Body of pancreas (tissue), 4 donors: ENCODE results near the gene ZDHHC24. TPM values are rescaled to one million over a fixed set of nuclear protein-coding genes. Genes with fewer than 3 reads are reported as not detected.

ENCODE experiments used
- ATAC-seq: fragments of 150-250 bp; one replicate; pipeline ENCODE4 v1.9.1; 2016
- DNase-seq, 4 donors: peaks; one replicate each; pipeline ENCODE4 v3.0.0-alpha.2; 2019
- H3K27ac ChIP-seq, 4 donors: fragments of 200-600 bp; sonication (generic); 1 replicate in 3 of 4; 2 replicates in 1 of 4; pipeline versions ENCODE4 v1.5.1 to v1.6.1; 2016 to 2019; ENCODE audit warnings: mild to moderate bottlenecking in 1 of 4, mixed read lengths in 1 of 4, moderate library complexity in 1 of 4
- H3K27me3 ChIP-seq, 2 donors: fragments of 200-600 bp; sonication (generic); one replicate each; pipeline ENCODE4 v1.6.0; 2016; ENCODE audit warnings: mild to moderate bottlenecking in 1 of 2
- H3K36me3 ChIP-seq, 2 donors: fragments of 200-600 bp; sonication (generic); replicated peaks in 1 of 2; 2 replicates each; pipeline ENCODE4 v1.5.1; 2016; ENCODE audit warnings: low read depth in 2 of 2; ENCODE audit not compliant: insufficient read depth in 1 of 2
- H3K4me1 ChIP-seq: fragments of 200-600 bp; sonication (generic); one replicate; pipeline ENCODE4 v1.6.0; 2016
- H3K4me3 ChIP-seq, 2 donors: fragments of 200-600 bp; sonication (generic); 1 replicate in 1 of 2; 2 replicates in 1 of 2; pipeline ENCODE4 v1.5.1; 2016 to 2019
- H3K9me3 ChIP-seq, 3 donors: fragments of 200-600 bp; sonication (generic); 1 replicate in 2 of 3; 2 replicates in 1 of 3; pipeline ENCODE4 v1.5.1; 2016
- POLR2A ChIP-seq, 3 donors: fragments of 450-650 bp; IDR thresholded peaks; one replicate each; pipeline ENCODE4 v1.6.1; 2016; ENCODE audit warnings: antibody characterized with exemption in 3 of 3, mild to moderate bottlenecking in 2 of 3
- WGBS, 2 donors: methylation state at CpG; one replicate each; pipeline ENCODE4 v1.1.5; 2017; 5-methylcytosine and 5-hydroxymethylcytosine counted together
- intact Hi-C: fragments of 100-400 bp; cut with DNase I; formaldehyde crosslinking; loops from one replicate; pipeline ENCODE4 v1.15.1; 2023
- total RNA-seq, 2 donors: library from RNA; depleted of rRNA; stranded (reverse); fragments of >200 nt; gene quantifications; one replicate each; pipeline ENCODE4 v1.1.0, GENCODE V29; 2016
- TF ChIP-seq, protein P1 (sequence below), 7 experiments: fragments of 450-650 bp in 4 of 7; fragments of 200-600 bp in 3 of 7; sonication (generic) in 3 of 7; IDR thresholded peaks; one replicate each; pipeline ENCODE4 v1.5.1; 2016 to 2019; ENCODE audit warnings: antibody characterized with exemption in 7 of 7

The ZDHHC24 gene
- total RNA-seq, 2 donors from 2014 or later, result 15.8 to 22.3 TPM

DNA sequence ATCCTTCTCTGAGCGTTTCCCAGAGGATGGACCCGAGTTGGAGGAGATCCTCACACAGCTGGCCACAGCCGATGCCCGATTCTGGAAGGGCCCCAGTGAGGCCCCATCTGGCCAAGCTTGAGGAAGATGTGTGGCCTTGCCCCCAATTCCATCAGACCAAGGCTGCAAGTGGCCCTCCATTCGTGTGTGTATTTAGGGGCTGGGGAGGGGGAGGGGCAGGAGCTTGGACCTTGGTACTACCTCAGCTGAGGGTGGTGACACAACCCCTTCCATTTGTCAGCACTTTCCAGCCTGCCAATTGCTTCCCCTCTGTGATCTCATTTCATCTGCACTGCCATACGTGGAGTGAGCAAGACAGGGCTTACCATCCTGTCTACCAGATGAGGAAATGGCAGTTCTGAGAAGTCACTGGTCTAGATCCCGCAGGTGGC is 36.7 kb downstream of the ZDHHC24 start:
- Histone ChIP-seq H3K4me1 (peaks cover 14% of the 10 kb centered on the region), H3K9me3 (no peaks in the 10 kb centered on the region), H3K27me3 (no peaks in the 10 kb centered on the region), H3K36me3 (no peaks in the 10 kb centered on the region), H3K27ac (no peak overlapping the region), H3K4me3 (no peak overlapping the region)
- intact Hi-C loops, result no loop called here
- DNase-seq (no peak), ATAC-seq (no peak)
- TF ChIP-seq POLR2A (IDR thresholded peaks at IDR 0.05), result no peak
- WGBS, 2 donors, result 74 to 86% methylated on average over 7 of the region's 7 CpGs

DNA sequence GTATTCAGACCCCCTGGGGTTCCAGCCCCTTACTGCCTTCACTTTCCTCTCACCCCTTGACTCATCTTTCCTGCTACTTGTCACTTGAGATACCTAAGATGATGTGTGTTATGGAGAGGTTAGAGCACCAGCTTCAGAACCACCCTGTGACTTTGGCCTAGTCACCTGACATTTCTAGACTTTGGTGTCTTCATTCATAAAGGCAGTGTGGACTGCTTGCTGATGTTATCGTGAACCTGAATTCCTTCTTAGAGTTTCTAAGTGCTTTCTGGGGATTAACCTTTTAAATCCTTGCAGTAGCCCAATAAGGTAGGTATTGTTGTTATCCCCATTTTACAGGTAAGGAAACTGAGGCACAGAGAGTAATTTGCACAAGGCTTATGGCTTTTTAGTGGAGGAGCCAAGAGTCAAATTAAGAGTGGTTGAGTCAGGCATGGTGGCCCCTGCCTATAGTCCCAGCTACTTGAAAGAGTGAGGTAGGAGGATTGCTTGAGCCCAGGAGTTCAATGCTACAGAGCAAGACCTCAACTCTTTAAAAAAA is 40.5 kb downstream of the ZDHHC24 start:
- no peaks in the 10 kb centered on the region for H3K27me3 ChIP-seq
- ATAC-seq, result no peak
- H3K4me1 ChIP-seq, result peaks cover 4% of the 10 kb centered on the region
- H3K4me3 ChIP-seq, result no peak overlapping the region
- WGBS, 2 donors, result 81 to 86% methylated on average over 1 of the region's 1 CpG
- no peak for TF ChIP-seq POLR2A (IDR thresholded peaks at IDR 0.05)
- TF ChIP-seq, protein P1, sequence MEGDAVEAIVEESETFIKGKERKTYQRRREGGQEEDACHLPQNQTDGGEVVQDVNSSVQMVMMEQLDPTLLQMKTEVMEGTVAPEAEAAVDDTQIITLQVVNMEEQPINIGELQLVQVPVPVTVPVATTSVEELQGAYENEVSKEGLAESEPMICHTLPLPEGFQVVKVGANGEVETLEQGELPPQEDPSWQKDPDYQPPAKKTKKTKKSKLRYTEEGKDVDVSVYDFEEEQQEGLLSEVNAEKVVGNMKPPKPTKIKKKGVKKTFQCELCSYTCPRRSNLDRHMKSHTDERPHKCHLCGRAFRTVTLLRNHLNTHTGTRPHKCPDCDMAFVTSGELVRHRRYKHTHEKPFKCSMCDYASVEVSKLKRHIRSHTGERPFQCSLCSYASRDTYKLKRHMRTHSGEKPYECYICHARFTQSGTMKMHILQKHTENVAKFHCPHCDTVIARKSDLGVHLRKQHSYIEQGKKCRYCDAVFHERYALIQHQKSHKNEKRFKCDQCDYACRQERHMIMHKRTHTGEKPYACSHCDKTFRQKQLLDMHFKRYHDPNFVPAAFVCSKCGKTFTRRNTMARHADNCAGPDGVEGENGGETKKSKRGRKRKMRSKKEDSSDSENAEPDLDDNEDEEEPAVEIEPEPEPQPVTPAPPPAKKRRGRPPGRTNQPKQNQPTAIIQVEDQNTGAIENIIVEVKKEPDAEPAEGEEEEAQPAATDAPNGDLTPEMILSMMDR (IDR thresholded peaks at IDR 0.05), result no peak
- no peak for DNase-seq
- no peak overlapping the region for H3K27ac ChIP-seq
- no peaks in the 10 kb centered on the region for H3K9me3 ChIP-seq
- intact Hi-C loops, result no loop called here
- H3K36me3 ChIP-seq, result no peaks in the 10 kb centered on the region

DNA sequence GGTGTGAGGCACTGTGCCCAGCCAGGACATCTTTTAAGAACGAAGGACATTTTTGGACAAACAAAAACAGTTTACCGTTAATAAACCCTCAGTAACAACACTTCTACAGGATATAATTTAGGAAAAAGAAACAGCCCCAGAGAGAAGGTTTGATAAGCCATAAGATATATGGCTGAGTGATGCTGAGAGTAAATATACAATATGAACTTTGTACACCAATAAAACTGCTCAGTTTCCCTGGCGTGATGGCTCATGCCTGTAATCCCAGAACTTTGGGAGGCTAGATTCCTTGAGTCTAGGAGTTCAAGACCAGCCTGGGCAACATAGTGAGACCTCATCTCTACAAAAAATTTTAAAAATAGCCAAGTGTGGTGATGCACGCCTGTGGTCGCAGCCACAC is 47.3 kb downstream of the ZDHHC24 start:
- ATAC-seq (no peak), DNase-seq (no peak)
- Histone ChIP-seq H3K27me3 (no peaks in the 10 kb centered on the region), H3K4me1 (no peaks in the 10 kb centered on the region), H3K9me3 (no peaks in the 10 kb centered on the region), H3K36me3 (peaks cover 5 to 13% of the 10 kb centered on the region in 2 donors), H3K4me3 (no peak overlapping the region), H3K27ac (no peak overlapping the region)
- intact Hi-C loops, result no loop called here
- 87 to 89% methylated on average over 5 of the region's 5 CpGs for WGBS, 2 donors
- no peak for TF ChIP-seq POLR2A (IDR thresholded peaks at IDR 0.05)
- TF ChIP-seq, protein P1 (IDR thresholded peaks at IDR 0.05), result no peak

DNA sequence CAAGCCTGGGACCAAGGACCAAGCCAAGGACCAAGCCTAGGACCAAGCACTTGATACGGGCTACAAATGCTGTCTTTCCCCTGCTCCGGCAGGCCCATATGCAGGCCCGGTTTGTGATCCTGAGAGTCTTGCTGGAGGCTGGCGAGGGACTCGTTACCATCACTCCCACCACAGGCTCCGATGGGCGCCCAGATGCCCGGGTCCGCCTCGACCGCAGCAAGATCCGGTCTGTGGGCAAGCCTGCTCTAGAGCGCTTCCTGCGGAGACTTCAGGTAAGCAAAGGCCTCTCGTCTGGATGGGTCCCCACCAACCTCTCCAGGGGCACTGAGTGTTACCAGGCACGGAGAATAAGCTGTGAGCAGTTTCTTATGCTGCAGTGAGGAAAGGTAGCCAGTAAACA is 48.6 kb downstream of the ZDHHC24 start:
- no peaks in the 10 kb centered on the region for H3K4me1 ChIP-seq
- no peaks in the 10 kb centered on the region for H3K9me3 ChIP-seq
- WGBS, 2 donors, result 96 to 100% methylated on average over 3 to 16 of the region's 16 CpGs
- intact Hi-C loops, result no loop called here
- H3K27me3 ChIP-seq, result no peaks in the 10 kb centered on the region
- TF ChIP-seq, protein P1 (IDR thresholded peaks at IDR 0.05), result no peak
- no peak for TF ChIP-seq POLR2A (IDR thresholded peaks at IDR 0.05)
- peaks cover 5 to 20% of the 10 kb centered on the region in 2 donors for H3K36me3 ChIP-seq
- ATAC-seq (no peak), DNase-seq (no peak)
- H3K4me3 ChIP-seq, result no peak overlapping the region
- no peak overlapping the region for H3K27ac ChIP-seq

DNA sequence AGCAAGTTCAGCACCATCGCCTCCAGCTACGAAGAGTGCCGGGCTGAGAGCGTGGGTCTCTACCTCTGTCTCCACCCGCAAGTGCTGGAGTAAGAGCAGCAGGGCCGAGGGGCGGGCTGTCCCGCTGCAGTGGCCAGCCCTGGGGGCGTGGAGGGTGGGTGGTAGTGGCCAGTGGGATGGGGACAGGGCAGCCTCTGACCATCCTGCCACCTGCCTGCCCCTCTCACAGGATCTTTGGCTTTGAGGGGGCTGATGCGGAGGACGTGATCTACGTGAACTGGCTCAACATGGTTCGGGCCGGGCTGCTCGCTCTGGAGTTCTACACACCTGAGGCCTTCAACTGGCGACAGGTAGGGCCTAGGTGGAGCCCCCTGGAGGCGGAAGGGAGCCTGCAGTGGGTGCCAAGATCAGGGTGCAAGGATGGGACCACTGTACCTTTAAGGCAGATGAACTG is 50.4 kb downstream of the ZDHHC24 start:
- TF ChIP-seq, protein P1 (IDR thresholded peaks at IDR 0.05), result no peak
- TF ChIP-seq POLR2A (IDR thresholded peaks at IDR 0.05), result no peak
- WGBS, 2 donors, result 90 to 91% methylated on average over 6 to 17 of the region's 17 CpGs
- ATAC-seq, result no peak
- intact Hi-C loops, result no loop called here
- H3K27ac ChIP-seq, result no peak overlapping the region
- no peaks in the 10 kb centered on the region for H3K4me1 ChIP-seq
- no peaks in the 10 kb centered on the region for H3K9me3 ChIP-seq
- no peak overlapping the region for H3K4me3 ChIP-seq
- DNase-seq, result no peak
- H3K36me3 ChIP-seq, result peaks cover 5 to 20% of the 10 kb centered on the region in 2 donors
- H3K27me3 ChIP-seq, result no peaks in the 10 kb centered on the region
